Dendritic cell treated with granulocyte-macrophage colony-stimulating factor and Interleukin-4, amounts not matched to agents 40 ng/mL and 50 ng/mL, for 4 days (primary cell): ENCODE results near the gene LY6G6C.
"Not testable (repeated sequence)": the region's sequence is repeated elsewhere in the genome, so short reads cannot be mapped to it uniquely, and the experiment has no call there.

Source experiments
- H3K27ac Mint-ChIP-seq: one replicate; pipeline ENCODE4 v1.8.0; 2022; ENCODE audit warnings: mild to moderate bottlenecking, mixed read lengths
- H3K27me3 Mint-ChIP-seq: one replicate; pipeline ENCODE4 v1.8.0; 2022; ENCODE audit warnings: mild to moderate bottlenecking, mixed read lengths
- H3K36me3 Mint-ChIP-seq: one replicate; pipeline ENCODE4 v1.8.0; 2022; ENCODE audit warnings: low read depth, mixed read lengths
- H3K4me1 Mint-ChIP-seq: one replicate; pipeline ENCODE4 v1.8.0; 2022; ENCODE audit warnings: low read depth, mixed read lengths
- H3K4me3 Mint-ChIP-seq: one replicate; pipeline ENCODE4 v1.8.0; 2022; ENCODE audit warnings: mild to moderate bottlenecking, moderate library complexity, mixed read lengths
- H3K9me3 Mint-ChIP-seq: one replicate; pipeline ENCODE4 v1.8.0; 2022; ENCODE audit warnings: mixed read lengths
- intact Hi-C: fragments of 100-400 bp; cut with micrococcal nuclease; formaldehyde crosslinking; loops from one replicate; pipeline ENCODE4 v1.15.0; 2022

LY6G6C gene

GRCh38 chr6:31713465-31713864 lies 8.1 kb downstream of the LY6G6C start:
- Mint-ChIP-seq H3K27ac (peak overlapping the region; percentile 43), H3K27me3 (no peaks in the 10 kb centered on the region), H3K36me3 (no peaks in the 10 kb centered on the region), H3K9me3 (no peaks in the 10 kb centered on the region), H3K4me1 (peaks cover 34% of the 10 kb centered on the region), H3K4me3 (no peak overlapping the region)
- intact Hi-C loops, result no loop called here

- intact Hi-C loops, result no loop called here
- H3K4me3 Mint-ChIP-seq, result no peak overlapping the region
- no peaks in the 10 kb centered on the region for H3K27me3 Mint-ChIP-seq
- H3K9me3 Mint-ChIP-seq, result no peaks in the 10 kb centered on the region
- H3K27ac Mint-ChIP-seq, result peak overlapping the region; percentile 66
- peaks cover 41% of the 10 kb centered on the region for H3K4me1 Mint-ChIP-seq
- no peaks in the 10 kb centered on the region for H3K36me3 Mint-ChIP-seq
Observed at GRCh38 chr6:31712296-31712695, 9.2 kb downstream of the LY6G6C start.

GRCh38 chr6:31711233-31711632 lies 10.3 kb downstream of the LY6G6C start:
- Mint-ChIP-seq H3K27ac (peak overlapping the region; percentile 66), H3K9me3 (no peaks in the 10 kb centered on the region), H3K4me3 (peak overlapping the region; percentile 39), H3K4me1 (peaks cover 45% of the 10 kb centered on the region), H3K27me3 (no peaks in the 10 kb centered on the region), H3K36me3 (no peaks in the 10 kb centered on the region)
- intact Hi-C loops, result no loop called here

GRCh38 chr6:31710523-31711219 lies 10.9 kb downstream of the LY6G6C start:
- H3K27ac Mint-ChIP-seq, result peak overlapping the region; percentile 66
- intact Hi-C loops, result no loop called here
- no peaks in the 10 kb centered on the region for H3K27me3 Mint-ChIP-seq

GRCh38 chr6:31709157-31709556 lies 12.4 kb downstream of the LY6G6C start:
- intact Hi-C loops, H3K4me3 Mint-ChIP-seq, H3K9me3 Mint-ChIP-seq, H3K27ac Mint-ChIP-seq, H3K36me3 Mint-ChIP-seq, H3K27me3 Mint-ChIP-seq: not testable (repeated sequence)
- H3K4me1 Mint-ChIP-seq, result peaks cover 42% of the 10 kb centered on the region

More at GRCh38 chr6:31710523-31711219, 10.9 kb downstream of the LY6G6C start:
- no peaks in the 10 kb centered on the region for H3K9me3 Mint-ChIP-seq
- peaks cover 45% of the 10 kb centered on the region for H3K4me1 Mint-ChIP-seq
- peak overlapping the region; percentile 39 for H3K4me3 Mint-ChIP-seq
- no peaks in the 10 kb centered on the region for H3K36me3 Mint-ChIP-seq

GRCh38 chr6:31708224-31708623 lies 13.3 kb downstream of the LY6G6C start:
- Mint-ChIP-seq H3K27ac (no peak overlapping the region), H3K27me3 (no peaks in the 10 kb centered on the region), H3K4me3 (no peak overlapping the region), H3K9me3 (no peaks in the 10 kb centered on the region), H3K36me3 (peaks cover 3% of the 10 kb centered on the region), H3K4me1 (peaks cover 44% of the 10 kb centered on the region)
- intact Hi-C loops, result no loop called here

- Mint-ChIP-seq H3K4me3 (no peak overlapping the region), H3K27ac (peak overlapping the region; percentile 26), H3K36me3 (peaks cover 8% of the 10 kb centered on the region), H3K4me1 (peaks cover 45% of the 10 kb centered on the region), H3K9me3 (no peaks in the 10 kb centered on the region), H3K27me3 (no peaks in the 10 kb centered on the region)
- intact Hi-C loops, result no loop called here
Observed at GRCh38 chr6:31707701-31708100, 13.8 kb downstream of the LY6G6C start.

- intact Hi-C loops, result no loop called here
- H3K4me3 Mint-ChIP-seq, result no peak within 1 kb of the TSS
- H3K4me1 Mint-ChIP-seq, result peaks cover 42% of the 10 kb centered on the region
- H3K36me3 Mint-ChIP-seq, result peaks cover 19% of the 10 kb centered on the region
- peak within 1 kb of the TSS; percentile 26 for H3K27ac Mint-ChIP-seq
- no peaks in the 10 kb centered on the region for H3K9me3 Mint-ChIP-seq
- no peaks in the 10 kb centered on the region for H3K27me3 Mint-ChIP-seq
Observed at GRCh38 chr6:31706599-31706998, 14.9 kb downstream of the LY6G6C start, which contains the start of gene LY6G6F. LY6G6F (plus strand) TSS chr6:31706866; CDS start chr6:31706907, 41 bp downstream.

GRCh38 chr6:31705931-31706330 lies 15.6 kb downstream of the LY6G6C start:
- intact Hi-C loops, result no loop called here
- Mint-ChIP-seq H3K36me3 (peaks cover 26% of the 10 kb centered on the region), H3K4me1 (peaks cover 42% of the 10 kb centered on the region)

GRCh38 chr6:31702819-31703716 lies 18.5 kb downstream of the LY6G6C start, which contains the start of gene ABHD16A:
ABHD16A (minus strand) TSS chr6:31703324; CDS start chr6:31703281, 43 bp downstream.
- Mint-ChIP-seq H3K27me3 (no peaks in the 10 kb centered on the region), H3K36me3 (peaks cover 45% of the 10 kb centered on the region), H3K9me3 (no peaks in the 10 kb centered on the region), H3K4me1 (peaks cover 38% of the 10 kb centered on the region), H3K27ac (peak within 1 kb of the TSS; percentile 93), H3K4me3 (peak within 1 kb of the TSS; percentile 98)
- intact Hi-C loops, result loop anchor here (1.0 kb wide), 1 partner anchor 26 kb away; the partner anchor contains the start of gene DDAH2

More at GRCh38 chr6:31705931-31706330, 15.6 kb downstream of the LY6G6C start:
- Mint-ChIP-seq H3K27me3 (no peaks in the 10 kb centered on the region), H3K27ac (no peak overlapping the region), H3K9me3 (no peaks in the 10 kb centered on the region), H3K4me3 (no peak overlapping the region)

GRCh38 chr6:31702405-31702818 lies 19.1 kb downstream of the LY6G6C start:
- H3K36me3 Mint-ChIP-seq, result peaks cover 51% of the 10 kb centered on the region
- H3K27me3 Mint-ChIP-seq, result no peaks in the 10 kb centered on the region
- H3K27ac Mint-ChIP-seq, result peak overlapping the region; percentile 93
- peak overlapping the region; percentile 98 for H3K4me3 Mint-ChIP-seq
- no peaks in the 10 kb centered on the region for H3K9me3 Mint-ChIP-seq
- intact Hi-C loops, result no loop called here
- H3K4me1 Mint-ChIP-seq, result peaks cover 39% of the 10 kb centered on the region

GRCh38 chr6:31701666-31702404 lies 19.7 kb downstream of the LY6G6C start:
- Mint-ChIP-seq H3K4me1 (peaks cover 39% of the 10 kb centered on the region), H3K4me3 (peak overlapping the region; percentile 98), H3K27ac (peak overlapping the region; percentile 93), H3K27me3 (no peaks in the 10 kb centered on the region), H3K9me3 (no peaks in the 10 kb centered on the region), H3K36me3 (peaks cover 57% of the 10 kb centered on the region)
- intact Hi-C loops, result no loop called here

GRCh38 chr6:31700740-31701401 lies 20.7 kb downstream of the LY6G6C start:
- H3K4me1 Mint-ChIP-seq, result peaks cover 42% of the 10 kb centered on the region
- H3K4me3 Mint-ChIP-seq, result peak overlapping the region; percentile 2
- intact Hi-C loops, result no loop called here
- no peak overlapping the region for H3K27ac Mint-ChIP-seq
- H3K9me3 Mint-ChIP-seq, result no peaks in the 10 kb centered on the region
- peaks cover 67% of the 10 kb centered on the region for H3K36me3 Mint-ChIP-seq
- H3K27me3 Mint-ChIP-seq, result no peaks in the 10 kb centered on the region
